OCI-LY7 (cell line): ENCODE data around the gene CUX1.

Source experiments
- CTCF ChIP-seq: fragments of 200-600 bp; sonication (generic); conservative IDR thresholded peaks from 2 replicates; pipeline ENCODE4 v1.5.1; 2014; ENCODE audit warnings: mild to moderate bottlenecking, antibody characterized with exemption, low read length, moderate library complexity, mixed read lengths
- EZH2phosphoT487 ChIP-seq: fragments of 200-600 bp; sonication (generic); IDR thresholded peaks from 2 replicates; pipeline ENCODE4 v1.6.1; 2018; ENCODE audit warnings: low read depth, borderline replicate concordance, mild to moderate bottlenecking, mixed run types, antibody characterized with exemption, low read length, moderate library complexity, mixed read lengths

GRCh38 chr7:101976411-101976810 is 159.0 kb downstream of the CUX1 start:
- TF ChIP-seq CTCF (no peak), EZH2phosphoT487 (no peak)
